Measurements from ENCODE around the gene DNAJC4. TPM values are rescaled to one million over a fixed set of nuclear protein-coding genes. Genes with fewer than 3 reads are reported as not detected.

The DNAJC4 gene
- polyA plus RNA-seq, 3 donors = 25.5 to 78.9 (median 32.5) TPM

GRCh38 chr11:64196626-64197025 lies 33.7 kb upstream of the DNAJC4 start:
- Histone ChIP-seq H3K27me3 (ENCODE audit: control insufficient read depth in 2 of 2, insufficient read depth in 2 of 2, low read length in 2 of 2) (no peaks in the 10 kb centered on the region), H2AFZ (ENCODE audit: insufficient read depth, low read depth, low read length, poor library complexity, severe bottlenecking) (no peak overlapping the region), H3K4me1 (ENCODE audit: control insufficient read depth in 1 of 2, insufficient read depth in 2 of 2, low read length in 2 of 2) (peaks cover 8 to 18% of the 10 kb centered on the region in 2 donors), H3K27ac (ENCODE audit: low read depth in 1 of 2, low read length in 2 of 2) (no peak overlapping the region), H3K79me2 (ENCODE audit: insufficient read depth, low read length) (peaks cover 8% of the 10 kb centered on the region), H3K4me2 (replicated peaks; ENCODE audit: extremely low read depth, low read length, poor library complexity, severe bottlenecking) (no peak overlapping the region), H3K4me3 (replicated peaks in 1 of 3; ENCODE audit: low read depth in 2 of 3, low read length in 3 of 3) (no peak overlapping the region), H4K20me1 (ENCODE audit: insufficient read depth, low read length) (peaks cover 7% of the 10 kb centered on the region), H3K36me3 (replicated peaks in 1 of 2; ENCODE audit: control insufficient read depth in 1 of 2, insufficient read depth in 2 of 2, low read length in 2 of 2) (peaks cover 76 to 97% of the 10 kb centered on the region in 2 donors), H3K9ac (ENCODE audit: insufficient read depth, low read length, poor library complexity, severe bottlenecking) (no peak overlapping the region), H3K9me3 (replicated peaks in 1 of 2; ENCODE audit: control insufficient read depth in 1 of 2, insufficient read depth in 1 of 2, low read length in 2 of 2) (no peaks in the 10 kb centered on the region)
- no peak for TF ChIP-seq CTCF (IDR thresholded peaks at IDR 0.05)
- WGBS (ENCODE audit: insufficient coverage) = 70% methylated on average over 4 of the region's 9 CpGs
- Mint-ChIP-seq H3K4me1 (peaks cover 18% of the 10 kb centered on the region), H3K27me3 (ENCODE audit: low read depth in 3 of 3) (peaks cover 0 to 2% (median 0%) of the 10 kb centered on the region in 3 donors), H3K4me3 (no peak overlapping the region), H3K9me3 (no peaks in the 10 kb centered on the region), H3K36me3 (peaks cover 74 to 95% of the 10 kb centered on the region in 2 donors), H3K27ac (peak overlapping the region in 2 of 7 donors; percentile 26 to 73)
- intact Hi-C loops (cut with micrococcal nuclease) = no loop called here
- DNase-seq = no peak

DNA sequence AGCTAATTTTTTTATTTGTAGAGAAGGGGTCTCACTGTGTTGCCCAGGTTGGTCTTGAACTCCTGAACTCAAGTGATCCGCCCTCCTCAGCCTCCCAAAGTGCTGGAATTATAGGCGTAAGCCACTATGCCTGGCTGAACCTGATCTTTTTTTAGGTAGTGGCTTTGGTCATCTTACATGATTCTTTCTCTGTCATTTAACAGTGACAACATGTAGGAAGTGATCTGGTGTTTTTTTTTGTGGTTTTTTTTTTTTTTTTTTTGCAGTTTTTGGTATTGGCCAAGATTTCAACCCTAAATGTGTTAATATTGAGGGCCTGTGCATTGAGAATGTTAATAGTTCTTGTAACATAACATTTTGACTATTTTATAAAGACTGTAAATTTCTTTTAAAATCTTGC lies 31.8 kb upstream of the DNAJC4 start:
- Mint-ChIP-seq H3K27me3 (ENCODE audit: low read depth in 3 of 3) (peaks cover 0 to 2% (median 0%) of the 10 kb centered on the region in 3 donors), H3K4me3 (no peak overlapping the region), H3K27ac (peak overlapping the region; percentile 48 to 87 (median 68)), H3K4me1 (peaks cover 14% of the 10 kb centered on the region), H3K9me3 (no peaks in the 10 kb centered on the region), H3K36me3 (peaks cover 80 to 99% of the 10 kb centered on the region in 2 donors)
- Histone ChIP-seq H3K4me3 (replicated peaks in 1 of 3; ENCODE audit: low read depth in 2 of 3, low read length in 3 of 3) (no peak overlapping the region), H3K4me2 (replicated peaks; ENCODE audit: extremely low read depth, low read length, poor library complexity, severe bottlenecking) (no peak overlapping the region), H2AFZ (ENCODE audit: insufficient read depth, low read depth, low read length, poor library complexity, severe bottlenecking) (no peak overlapping the region), H4K20me1 (ENCODE audit: insufficient read depth, low read length) (peaks cover 7% of the 10 kb centered on the region), H3K27ac (ENCODE audit: low read depth in 1 of 2, low read length in 2 of 2) (peak overlapping the region in 1 of 2 donors; percentile 31), H3K36me3 (replicated peaks in 1 of 2; ENCODE audit: control insufficient read depth in 1 of 2, insufficient read depth in 2 of 2, low read length in 2 of 2) (peaks cover 83 to 99% of the 10 kb centered on the region in 2 donors), H3K4me1 (ENCODE audit: control insufficient read depth in 1 of 2, insufficient read depth in 2 of 2, low read length in 2 of 2) (peaks cover 8 to 18% of the 10 kb centered on the region in 2 donors), H3K27me3 (ENCODE audit: control insufficient read depth in 2 of 2, insufficient read depth in 2 of 2, low read length in 2 of 2) (no peaks in the 10 kb centered on the region), H3K9me3 (replicated peaks in 1 of 2; ENCODE audit: control insufficient read depth in 1 of 2, insufficient read depth in 1 of 2, low read length in 2 of 2) (no peaks in the 10 kb centered on the region), H3K9ac (ENCODE audit: insufficient read depth, low read length, poor library complexity, severe bottlenecking) (no peak overlapping the region), H3K79me2 (ENCODE audit: insufficient read depth, low read length) (peaks cover 12% of the 10 kb centered on the region)
- WGBS (ENCODE audit: insufficient coverage) = 100% methylated on average over 1 of the region's 2 CpGs
- DNase-seq = no peak
- intact Hi-C loops (cut with micrococcal nuclease) = no loop called here
- no peak for TF ChIP-seq CTCF (IDR thresholded peaks at IDR 0.05)
